GM12878 (cell line): ENCODE data around the gene TMEM235. TPM values are rescaled to one million over a fixed set of nuclear protein-coding genes. Genes with fewer than 3 reads are reported as not detected.
A peak's percentile ranks its signal among the peaks of the same experiment; 100 is the strongest.

Experiments used
- ATF7 ChIP-seq: fragments of 450-650 bp; IDR thresholded peaks from 2 replicates; pipeline ENCODE4 v1.6.1; 2016; ENCODE audit warnings: low read depth, mild to moderate bottlenecking
- BRCA1 ChIP-seq: IDR thresholded peaks from 2 replicates; pipeline ENCODE4 v1.6.1; 2011; ENCODE audit warnings: low read depth, low read length, improper control_type of control experiment
- CBX5 ChIP-seq: sonication (generic); IDR thresholded peaks from 2 replicates; pipeline ENCODE4 v1.6.1; 2016; ENCODE audit warnings: low read depth, moderate library complexity, mild to moderate bottlenecking, inconsistent platforms
- CHD1 ChIP-seq: IDR thresholded peaks from 2 replicates; pipeline ENCODE4 v1.6.1; 2012; ENCODE audit warnings: low read depth, low read length, improper control_type of control experiment
- CHD2 ChIP-seq: IDR thresholded peaks from 2 replicates; pipeline ENCODE4 v1.6.1; 2011; ENCODE audit warnings: low read depth, low read length, improper control_type of control experiment, borderline replicate concordance
- CTCF ChIP-seq, 3 experiments: IDR thresholded peaks in 2 of 3; conservative IDR thresholded peaks in 1 of 3; 2 replicates each; pipeline ENCODE4 v1.5.1; 2011; ENCODE audit warnings: low read depth in 3 of 3, low read length in 3 of 3, mild to moderate bottlenecking in 3 of 3, control low read depth in 2 of 3, moderate library complexity in 2 of 3, inconsistent platforms in 1 of 3, mixed read lengths in 1 of 3; ENCODE audit not compliant: control insufficient read depth in 2 of 3, insufficient read depth in 1 of 3; ENCODE audit errors: extremely low read depth in 1 of 3
- IKZF1 ChIP-seq: fragments of 450-650 bp; conservative IDR thresholded peaks from 2 replicates; pipeline ENCODE4 v1.6.1; 2017; ENCODE audit warnings: antibody characterized with exemption, mild to moderate bottlenecking
- IKZF2 ChIP-seq, 2 experiments: fragments of 450-650 bp; IDR thresholded peaks; 2 replicates each; pipeline ENCODE4 v1.6.1; 2017; ENCODE audit warnings: mild to moderate bottlenecking in 2 of 2, moderate library complexity in 2 of 2
- NFYA ChIP-seq: IDR thresholded peaks from 2 replicates; pipeline ENCODE4 v1.6.1; 2011; ENCODE audit warnings: low read depth, mild to moderate bottlenecking, low read length, improper control_type of control experiment, borderline replicate concordance
- NR2F1 ChIP-seq: fragments of 450-650 bp; conservative IDR thresholded peaks from 2 replicates; pipeline ENCODE4 v1.6.1; 2017; ENCODE audit warnings: mild to moderate bottlenecking
- RAD21 ChIP-seq: IDR thresholded peaks from 2 replicates; pipeline ENCODE4 v1.6.1; 2011; ENCODE audit warnings: mild to moderate bottlenecking, low read depth, low read length, moderate library complexity; ENCODE audit not compliant: insufficient read depth
- SREBF2 ChIP-seq: IDR thresholded peaks from 2 replicates; pipeline ENCODE4 v1.6.1; 2012; ENCODE audit warnings: mild to moderate bottlenecking, low read length
- SUPT20H ChIP-seq: IDR thresholded peaks from 2 replicates; pipeline ENCODE4 v1.6.1; 2011; ENCODE audit warnings: low read depth, mild to moderate bottlenecking, low read length, moderate library complexity, borderline replicate concordance; ENCODE audit not compliant: control insufficient read depth
- TBL1XR1 ChIP-seq: IDR thresholded peaks from 2 replicates; pipeline ENCODE4 v1.6.1; 2012; ENCODE audit warnings: low read depth, low read length, improper control_type of control experiment
- TCF3 ChIP-seq: IDR thresholded peaks from 2 replicates; pipeline ENCODE4 v1.6.1; 2012; ENCODE audit warnings: low read depth, mild to moderate bottlenecking, low read length, borderline replicate concordance; ENCODE audit not compliant: insufficient read depth
- polyA plus RNA-seq, 11 experiments: library from polyadenylated mRNA; depleted of rRNA in 4 of 11; unstranded in 6 of 11; stranded (reverse) in 5 of 11; fragments of >200 nt; fragmentation: Nextera tagmentation in 4 of 11; fragmentation: Illumina TruSeq in 1 of 11; extraction: Ambion mirVana in 4 of 11; extraction: Trizol in 1 of 11; gene quantifications; 1 replicate in 1 of 11; 2 replicates in 10 of 11; pipeline versions ENCODE4 v1.2.1 to v1.2.3, GENCODE V29; 2011 to 2016; ENCODE audit warnings: inconsistent platforms in 2 of 11, missing spikeins in 2 of 11, low read depth in 1 of 11
- total RNA-seq, 4 experiments: library from RNA; depleted of rRNA in 3 of 4; stranded (reverse); fragments of >200 nt in 3 of 4; fragmentation: Illumina TruSeq in 1 of 4; extraction: Trizol in 1 of 4; gene quantifications; 2 replicates each; pipeline versions ENCODE4 v1.2.1 to v1.2.3, GENCODE V29; 2013 to 2021
- TF ChIP-seq, protein P1 (sequence below): IDR thresholded peaks from 2 replicates; pipeline ENCODE4 v1.6.1; 2011; ENCODE audit warnings: borderline replicate concordance, low read depth, mild to moderate bottlenecking, moderate library complexity, mixed read lengths, low read length; ENCODE audit not compliant: insufficient read depth; ENCODE audit errors: extremely low read length
- TF ChIP-seq, protein P2 (sequence below): IDR thresholded peaks from 2 replicates; pipeline ENCODE4 v1.6.1; 2012; ENCODE audit warnings: improper control_type of control experiment, low read depth, low read length; ENCODE audit not compliant: insufficient replicate concordance
- TF ChIP-seq, protein P3 (sequence below): IDR thresholded peaks from 2 replicates; pipeline ENCODE4 v1.6.1; 2011; ENCODE audit warnings: mild to moderate bottlenecking, low read depth, low read length, moderate library complexity; ENCODE audit not compliant: insufficient replicate concordance

TMEM235 gene
- total and polyA plus RNA-seq, 10 of the 15 experiments (the other 5 are each of a cell fraction or from before 2014, with no cell fraction given) = not detected

- TF ChIP-seq ATF7 (no peak), IKZF2 (IDR thresholded peaks at IDR 0.05) (peak in 1 of 2 experiments; percentile 55; a peak in 3 of 4 replicates), RAD21 (no peak), NFYA (no peak), CBX5 (no peak), SUPT20H (no peak), CHD1 (no peak), BRCA1 (no peak), NR2F1 (peak; percentile 87), TBL1XR1 (no peak), IKZF1 (peak; percentile 73), TCF3 (peak; percentile 75), CHD2 (peak; percentile 59; the same call in 1 of the 2 replicates), CTCF (IDR thresholded peaks at IDR 0.05 in 2 of 3, conservative IDR thresholded peaks at IDR 0.05 in 1 of 3; ENCODE audit: control insufficient read depth in 2 of 3, extremely low read depth in 1 of 3, insufficient read depth in 1 of 3, low read depth in 3 of 3, low read length in 3 of 3) (no peak), SREBF2 (no peak)
- TF ChIP-seq, protein P1, sequence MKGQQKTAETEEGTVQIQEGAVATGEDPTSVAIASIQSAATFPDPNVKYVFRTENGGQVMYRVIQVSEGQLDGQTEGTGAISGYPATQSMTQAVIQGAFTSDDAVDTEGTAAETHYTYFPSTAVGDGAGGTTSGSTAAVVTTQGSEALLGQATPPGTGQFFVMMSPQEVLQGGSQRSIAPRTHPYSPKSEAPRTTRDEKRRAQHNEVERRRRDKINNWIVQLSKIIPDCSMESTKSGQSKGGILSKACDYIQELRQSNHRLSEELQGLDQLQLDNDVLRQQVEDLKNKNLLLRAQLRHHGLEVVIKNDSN = no peak
- TF ChIP-seq, protein P2, sequence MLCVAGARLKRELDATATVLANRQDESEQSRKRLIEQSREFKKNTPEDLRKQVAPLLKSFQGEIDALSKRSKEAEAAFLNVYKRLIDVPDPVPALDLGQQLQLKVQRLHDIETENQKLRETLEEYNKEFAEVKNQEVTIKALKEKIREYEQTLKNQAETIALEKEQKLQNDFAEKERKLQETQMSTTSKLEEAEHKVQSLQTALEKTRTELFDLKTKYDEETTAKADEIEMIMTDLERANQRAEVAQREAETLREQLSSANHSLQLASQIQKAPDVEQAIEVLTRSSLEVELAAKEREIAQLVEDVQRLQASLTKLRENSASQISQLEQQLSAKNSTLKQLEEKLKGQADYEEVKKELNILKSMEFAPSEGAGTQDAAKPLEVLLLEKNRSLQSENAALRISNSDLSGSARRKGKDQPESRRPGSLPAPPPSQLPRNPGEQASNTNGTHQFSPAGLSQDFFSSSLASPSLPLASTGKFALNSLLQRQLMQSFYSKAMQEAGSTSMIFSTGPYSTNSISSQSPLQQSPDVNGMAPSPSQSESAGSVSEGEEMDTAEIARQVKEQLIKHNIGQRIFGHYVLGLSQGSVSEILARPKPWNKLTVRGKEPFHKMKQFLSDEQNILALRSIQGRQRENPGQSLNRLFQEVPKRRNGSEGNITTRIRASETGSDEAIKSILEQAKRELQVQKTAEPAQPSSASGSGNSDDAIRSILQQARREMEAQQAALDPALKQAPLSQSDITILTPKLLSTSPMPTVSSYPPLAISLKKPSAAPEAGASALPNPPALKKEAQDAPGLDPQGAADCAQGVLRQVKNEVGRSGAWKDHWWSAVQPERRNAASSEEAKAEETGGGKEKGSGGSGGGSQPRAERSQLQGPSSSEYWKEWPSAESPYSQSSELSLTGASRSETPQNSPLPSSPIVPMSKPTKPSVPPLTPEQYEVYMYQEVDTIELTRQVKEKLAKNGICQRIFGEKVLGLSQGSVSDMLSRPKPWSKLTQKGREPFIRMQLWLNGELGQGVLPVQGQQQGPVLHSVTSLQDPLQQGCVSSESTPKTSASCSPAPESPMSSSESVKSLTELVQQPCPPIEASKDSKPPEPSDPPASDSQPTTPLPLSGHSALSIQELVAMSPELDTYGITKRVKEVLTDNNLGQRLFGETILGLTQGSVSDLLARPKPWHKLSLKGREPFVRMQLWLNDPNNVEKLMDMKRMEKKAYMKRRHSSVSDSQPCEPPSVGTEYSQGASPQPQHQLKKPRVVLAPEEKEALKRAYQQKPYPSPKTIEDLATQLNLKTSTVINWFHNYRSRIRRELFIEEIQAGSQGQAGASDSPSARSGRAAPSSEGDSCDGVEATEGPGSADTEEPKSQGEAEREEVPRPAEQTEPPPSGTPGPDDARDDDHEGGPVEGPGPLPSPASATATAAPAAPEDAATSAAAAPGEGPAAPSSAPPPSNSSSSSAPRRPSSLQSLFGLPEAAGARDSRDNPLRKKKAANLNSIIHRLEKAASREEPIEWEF = no peak
- TF ChIP-seq, protein P3, sequence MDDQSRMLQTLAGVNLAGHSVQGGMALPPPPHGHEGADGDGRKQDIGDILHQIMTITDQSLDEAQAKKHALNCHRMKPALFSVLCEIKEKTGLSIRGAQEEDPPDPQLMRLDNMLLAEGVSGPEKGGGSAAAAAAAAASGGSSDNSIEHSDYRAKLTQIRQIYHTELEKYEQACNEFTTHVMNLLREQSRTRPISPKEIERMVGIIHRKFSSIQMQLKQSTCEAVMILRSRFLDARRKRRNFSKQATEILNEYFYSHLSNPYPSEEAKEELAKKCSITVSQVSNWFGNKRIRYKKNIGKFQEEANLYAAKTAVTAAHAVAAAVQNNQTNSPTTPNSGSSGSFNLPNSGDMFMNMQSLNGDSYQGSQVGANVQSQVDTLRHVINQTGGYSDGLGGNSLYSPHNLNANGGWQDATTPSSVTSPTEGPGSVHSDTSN = no peak
Observed at GRCh38 chr17:78257810-78258322, 26.4 kb downstream of the TMEM235 start (continued).
